GM10266 (cell line): Measurements from ENCODE around the gene SMIM24.
"Not testable (repeated sequence)": the region's sequence is repeated elsewhere in the genome, so short reads cannot be mapped to it uniquely, and the experiment has no call there.

Experiments
- DNase-seq: peaks from one replicate; pipeline ENCODE4 v3.0.0; 2012; ENCODE audit errors: extremely low spot score
- TF ChIP-seq, protein P1 (sequence below): IDR thresholded peaks from 2 replicates; pipeline ENCODE4 v1.5.1; 2012; ENCODE audit warnings: mild to moderate bottlenecking, low read depth; ENCODE audit not compliant: control insufficient read depth, insufficient read depth; ENCODE audit errors: missing control alignments

Gene SMIM24

DNA sequence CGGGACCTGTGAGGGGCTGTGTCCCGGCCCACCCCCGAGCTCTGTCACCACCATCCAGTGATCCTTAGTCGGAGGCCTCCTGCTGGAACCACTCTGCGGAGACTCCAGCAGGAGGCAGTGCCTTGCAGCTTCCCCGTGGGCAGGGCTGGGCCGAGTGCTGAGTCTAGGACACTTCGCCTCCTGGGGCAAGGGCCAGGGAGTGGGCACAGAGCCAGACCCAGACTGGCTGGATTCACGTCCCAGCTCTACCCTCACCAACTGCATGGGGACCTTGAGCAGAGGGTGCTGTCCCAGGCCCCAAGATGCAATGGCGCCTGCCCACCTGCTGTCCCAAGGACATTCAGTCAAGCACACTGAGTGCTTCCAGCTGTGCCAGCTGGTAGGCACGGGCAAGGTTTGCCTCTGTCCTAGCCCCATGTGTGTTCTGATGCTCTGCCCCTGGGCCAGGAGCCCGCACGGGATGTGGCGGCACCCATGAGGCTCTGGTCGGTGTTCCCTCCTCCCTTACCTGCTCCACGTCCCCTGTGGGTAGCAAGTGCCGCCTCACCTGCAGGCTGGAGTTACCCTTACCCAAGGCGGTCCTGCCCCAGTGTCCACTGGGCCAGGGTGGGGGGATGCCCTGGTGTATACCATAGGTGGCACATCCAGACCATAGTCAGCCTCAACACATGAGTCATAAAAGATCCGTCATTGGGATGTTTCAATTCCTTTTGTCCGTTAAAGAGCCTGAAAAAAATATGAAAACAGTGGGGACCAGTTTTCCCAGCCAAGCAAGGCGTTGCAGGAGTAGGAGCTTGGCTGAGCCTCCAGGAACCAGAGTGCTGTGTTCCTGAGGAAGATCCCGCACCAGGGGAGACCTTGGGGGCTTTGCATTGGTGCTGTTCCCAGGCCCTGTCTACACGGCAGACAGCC is 33.2 kb upstream of the SMIM24 start:
- TF ChIP-seq, protein P1, sequence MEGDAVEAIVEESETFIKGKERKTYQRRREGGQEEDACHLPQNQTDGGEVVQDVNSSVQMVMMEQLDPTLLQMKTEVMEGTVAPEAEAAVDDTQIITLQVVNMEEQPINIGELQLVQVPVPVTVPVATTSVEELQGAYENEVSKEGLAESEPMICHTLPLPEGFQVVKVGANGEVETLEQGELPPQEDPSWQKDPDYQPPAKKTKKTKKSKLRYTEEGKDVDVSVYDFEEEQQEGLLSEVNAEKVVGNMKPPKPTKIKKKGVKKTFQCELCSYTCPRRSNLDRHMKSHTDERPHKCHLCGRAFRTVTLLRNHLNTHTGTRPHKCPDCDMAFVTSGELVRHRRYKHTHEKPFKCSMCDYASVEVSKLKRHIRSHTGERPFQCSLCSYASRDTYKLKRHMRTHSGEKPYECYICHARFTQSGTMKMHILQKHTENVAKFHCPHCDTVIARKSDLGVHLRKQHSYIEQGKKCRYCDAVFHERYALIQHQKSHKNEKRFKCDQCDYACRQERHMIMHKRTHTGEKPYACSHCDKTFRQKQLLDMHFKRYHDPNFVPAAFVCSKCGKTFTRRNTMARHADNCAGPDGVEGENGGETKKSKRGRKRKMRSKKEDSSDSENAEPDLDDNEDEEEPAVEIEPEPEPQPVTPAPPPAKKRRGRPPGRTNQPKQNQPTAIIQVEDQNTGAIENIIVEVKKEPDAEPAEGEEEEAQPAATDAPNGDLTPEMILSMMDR, result no peak

DNA sequence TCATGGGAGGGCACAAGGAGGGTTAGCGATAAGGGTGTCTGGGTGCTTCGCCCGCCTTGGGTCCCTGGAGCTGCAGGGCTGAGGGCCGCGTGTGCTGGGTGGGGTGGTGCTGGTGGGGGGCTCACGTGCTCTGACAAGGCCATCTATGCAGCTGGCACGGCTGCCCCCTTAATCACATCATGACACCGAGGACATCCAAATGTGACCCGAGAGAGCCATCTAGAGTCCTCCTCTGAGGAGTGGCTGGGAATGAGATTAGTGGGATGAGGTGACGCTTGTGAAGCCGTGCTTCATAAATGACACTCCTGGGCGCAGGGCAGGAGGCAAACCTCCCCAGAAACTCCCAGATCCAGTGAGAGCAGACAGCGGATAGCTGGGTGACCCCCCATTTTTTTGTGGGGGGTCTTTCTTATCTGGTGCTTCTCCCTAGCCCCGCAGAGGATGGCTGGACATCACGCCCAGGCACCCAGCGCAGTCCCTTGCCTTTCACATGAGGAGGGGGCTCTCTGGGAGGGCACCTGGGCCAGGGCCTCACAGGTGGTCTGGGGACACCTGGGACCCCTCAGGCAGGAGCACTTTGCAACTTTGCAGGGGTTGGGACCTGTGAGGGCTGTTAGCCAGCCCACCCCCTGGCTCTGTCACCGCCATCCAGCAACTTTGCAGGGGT is 32.4 kb upstream of the SMIM24 start:
- TF ChIP-seq, protein P1, result no peak
- no peak for DNase-seq

More for the DNA sequence above, 33.2 kb upstream of the SMIM24 start:
- no peak for DNase-seq

DNA sequence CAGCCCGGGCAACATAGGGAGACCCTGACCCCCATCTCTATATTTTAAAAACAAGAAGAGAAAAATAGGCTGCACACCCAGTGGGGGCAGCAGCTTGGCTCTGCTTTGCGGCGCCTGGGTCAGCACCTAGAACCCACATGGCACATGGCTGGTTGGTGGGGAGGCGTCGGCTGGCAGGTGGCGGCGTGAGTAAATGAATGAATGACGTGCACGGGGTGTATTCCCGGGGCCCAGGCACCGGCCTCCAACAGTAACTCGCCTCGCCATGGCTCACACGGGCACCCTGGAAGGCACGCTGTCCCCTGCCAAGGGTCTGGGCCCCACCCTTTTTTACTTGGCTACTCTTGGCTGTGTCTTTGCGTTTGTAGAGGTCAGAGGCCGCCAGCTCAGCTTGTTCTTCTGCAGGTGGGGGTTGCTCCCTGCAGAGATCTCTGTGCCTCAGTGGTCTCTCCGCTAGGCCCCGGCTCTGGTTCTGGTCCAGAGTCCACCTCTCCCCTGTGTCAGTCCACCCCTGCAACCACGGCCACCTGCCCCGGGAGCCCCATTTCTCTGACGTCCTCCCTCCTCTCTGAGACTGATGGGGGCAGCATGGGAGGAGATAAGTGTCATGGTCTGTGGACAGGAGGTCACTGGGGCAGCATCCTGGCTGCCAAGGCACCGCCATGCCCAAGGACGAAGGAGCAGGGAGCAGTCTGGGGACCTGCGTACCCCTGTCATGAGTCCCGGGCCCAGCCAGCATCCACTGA is 31.4 kb upstream of the SMIM24 start:
- DNase-seq, result no peak
- TF ChIP-seq, protein P1, result no peak

DNA sequence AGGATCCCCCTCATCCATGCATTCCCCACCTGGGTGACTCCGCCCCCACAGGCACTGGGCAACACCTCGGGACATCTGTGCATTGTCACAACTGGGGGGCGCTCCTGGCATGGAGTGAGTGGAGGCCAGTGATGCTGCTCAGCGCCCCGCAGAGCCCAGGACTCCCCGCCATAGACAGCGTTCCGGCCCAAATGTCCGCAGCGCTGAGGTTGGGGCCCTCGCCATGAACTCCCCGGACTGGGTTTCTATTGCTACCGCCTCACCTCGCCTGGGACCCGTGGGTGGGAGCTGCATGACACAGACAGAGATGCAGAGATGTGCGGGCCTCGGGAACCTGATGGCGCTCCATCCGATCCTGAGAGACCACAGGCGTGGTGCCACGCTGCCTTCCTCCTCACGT is 30.4 kb upstream of the SMIM24 start:
- TF ChIP-seq, protein P1, result no peak
- no peak for DNase-seq

DNA sequence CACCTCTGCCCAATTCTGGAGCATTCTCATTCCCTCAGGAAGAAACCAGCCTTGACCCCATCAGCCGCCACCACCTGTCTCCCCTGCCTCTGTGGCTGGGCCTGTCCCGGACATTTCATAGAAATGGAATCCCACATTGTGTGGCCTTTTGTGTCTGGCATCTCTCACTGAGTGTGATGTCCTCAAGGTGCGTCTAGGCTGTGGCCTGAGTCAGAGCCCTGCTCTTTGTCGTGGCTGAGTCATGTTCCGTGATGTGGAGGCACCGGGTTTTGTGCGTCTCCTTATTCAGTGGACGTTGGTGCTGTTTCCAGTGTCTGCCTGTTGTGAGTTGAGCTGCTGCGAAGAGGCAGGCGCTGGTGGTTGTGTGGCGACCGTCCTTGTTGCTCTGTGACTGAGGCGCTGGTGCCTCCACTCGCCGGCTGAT is 29.3 kb upstream of the SMIM24 start:
- TF ChIP-seq, protein P1, result no peak
- DNase-seq, result no peak

DNA sequence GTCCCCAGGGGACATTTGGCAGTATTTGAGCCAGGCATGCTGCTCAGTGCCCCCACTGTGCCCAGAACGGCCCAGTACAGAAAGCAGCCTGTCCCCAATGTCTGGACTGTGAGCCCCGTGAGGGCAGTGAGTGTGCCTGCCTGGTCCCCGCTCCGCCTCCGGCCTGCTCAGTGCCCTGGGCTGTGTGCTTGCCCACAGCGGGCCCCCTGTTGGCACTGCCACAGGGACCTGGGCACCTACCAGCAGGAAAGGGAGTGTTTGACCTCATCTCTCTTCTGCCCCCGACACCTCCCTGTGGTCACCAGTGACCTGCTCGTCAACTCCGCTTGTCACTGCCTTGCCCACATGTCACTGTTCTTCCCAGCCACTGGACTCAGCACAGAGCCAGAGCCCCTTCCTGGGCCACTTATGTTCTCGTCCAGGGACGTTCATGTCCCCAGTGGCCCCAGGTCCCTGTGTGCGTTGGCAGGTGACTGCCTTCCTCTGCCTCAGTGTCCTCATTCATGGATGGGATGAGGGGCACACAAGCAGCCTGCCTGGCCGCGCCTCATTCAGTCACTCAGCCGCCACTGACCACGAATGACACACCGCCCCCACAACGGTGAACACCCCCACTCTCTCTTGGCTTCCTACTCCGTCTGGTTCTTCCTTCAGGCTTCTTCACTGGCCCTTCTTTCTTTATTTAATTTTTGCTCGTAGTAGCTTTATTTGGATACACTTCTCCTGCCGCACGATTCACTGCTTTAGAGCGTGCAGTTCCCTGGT is 28.6 kb upstream of the SMIM24 start:
- TF ChIP-seq, protein P1, result no peak
- DNase-seq, result no peak

DNA sequence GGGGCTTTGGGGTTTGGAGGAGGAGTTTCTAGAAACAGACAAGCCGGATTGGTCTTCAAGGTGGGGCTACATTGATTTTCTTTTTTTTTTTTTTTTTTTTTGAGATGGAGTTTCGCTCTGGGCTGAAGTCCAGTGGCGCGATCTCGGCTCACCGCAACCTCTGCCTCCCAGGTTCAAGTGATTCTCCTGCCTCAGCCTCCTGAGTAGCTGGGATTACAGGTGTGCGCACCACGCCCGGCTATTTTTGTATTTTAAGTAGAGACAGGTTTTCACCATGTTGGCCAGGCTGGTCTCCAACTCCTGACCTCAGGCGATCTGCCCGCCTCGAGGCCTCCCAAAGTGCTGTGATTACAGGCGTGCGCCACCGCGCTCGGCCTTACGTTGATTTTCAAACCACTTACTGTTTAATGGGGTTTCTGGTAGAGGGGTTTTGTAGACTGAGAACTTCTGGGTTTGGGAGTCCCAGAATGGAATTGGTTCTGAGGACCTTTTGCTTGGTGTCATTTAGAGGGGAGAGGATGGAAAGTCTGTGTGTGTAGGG is 27.9 kb upstream of the SMIM24 start:
- not testable (repeated sequence) for DNase-seq
